GM19438 (cell line): Measurements from ENCODE around the gene USH2A.

Source experiments
- ATAC-seq: cut with Tn5 transposase; IDR thresholded peaks from one replicate; pipeline ENCODE4 v1.9.1; 2021; ENCODE audit warnings: low read depth; ENCODE audit not compliant: unreplicated experiment

The USH2A gene, protein sequence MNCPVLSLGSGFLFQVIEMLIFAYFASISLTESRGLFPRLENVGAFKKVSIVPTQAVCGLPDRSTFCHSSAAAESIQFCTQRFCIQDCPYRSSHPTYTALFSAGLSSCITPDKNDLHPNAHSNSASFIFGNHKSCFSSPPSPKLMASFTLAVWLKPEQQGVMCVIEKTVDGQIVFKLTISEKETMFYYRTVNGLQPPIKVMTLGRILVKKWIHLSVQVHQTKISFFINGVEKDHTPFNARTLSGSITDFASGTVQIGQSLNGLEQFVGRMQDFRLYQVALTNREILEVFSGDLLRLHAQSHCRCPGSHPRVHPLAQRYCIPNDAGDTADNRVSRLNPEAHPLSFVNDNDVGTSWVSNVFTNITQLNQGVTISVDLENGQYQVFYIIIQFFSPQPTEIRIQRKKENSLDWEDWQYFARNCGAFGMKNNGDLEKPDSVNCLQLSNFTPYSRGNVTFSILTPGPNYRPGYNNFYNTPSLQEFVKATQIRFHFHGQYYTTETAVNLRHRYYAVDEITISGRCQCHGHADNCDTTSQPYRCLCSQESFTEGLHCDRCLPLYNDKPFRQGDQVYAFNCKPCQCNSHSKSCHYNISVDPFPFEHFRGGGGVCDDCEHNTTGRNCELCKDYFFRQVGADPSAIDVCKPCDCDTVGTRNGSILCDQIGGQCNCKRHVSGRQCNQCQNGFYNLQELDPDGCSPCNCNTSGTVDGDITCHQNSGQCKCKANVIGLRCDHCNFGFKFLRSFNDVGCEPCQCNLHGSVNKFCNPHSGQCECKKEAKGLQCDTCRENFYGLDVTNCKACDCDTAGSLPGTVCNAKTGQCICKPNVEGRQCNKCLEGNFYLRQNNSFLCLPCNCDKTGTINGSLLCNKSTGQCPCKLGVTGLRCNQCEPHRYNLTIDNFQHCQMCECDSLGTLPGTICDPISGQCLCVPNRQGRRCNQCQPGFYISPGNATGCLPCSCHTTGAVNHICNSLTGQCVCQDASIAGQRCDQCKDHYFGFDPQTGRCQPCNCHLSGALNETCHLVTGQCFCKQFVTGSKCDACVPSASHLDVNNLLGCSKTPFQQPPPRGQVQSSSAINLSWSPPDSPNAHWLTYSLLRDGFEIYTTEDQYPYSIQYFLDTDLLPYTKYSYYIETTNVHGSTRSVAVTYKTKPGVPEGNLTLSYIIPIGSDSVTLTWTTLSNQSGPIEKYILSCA (N-terminal part only)

DNA sequence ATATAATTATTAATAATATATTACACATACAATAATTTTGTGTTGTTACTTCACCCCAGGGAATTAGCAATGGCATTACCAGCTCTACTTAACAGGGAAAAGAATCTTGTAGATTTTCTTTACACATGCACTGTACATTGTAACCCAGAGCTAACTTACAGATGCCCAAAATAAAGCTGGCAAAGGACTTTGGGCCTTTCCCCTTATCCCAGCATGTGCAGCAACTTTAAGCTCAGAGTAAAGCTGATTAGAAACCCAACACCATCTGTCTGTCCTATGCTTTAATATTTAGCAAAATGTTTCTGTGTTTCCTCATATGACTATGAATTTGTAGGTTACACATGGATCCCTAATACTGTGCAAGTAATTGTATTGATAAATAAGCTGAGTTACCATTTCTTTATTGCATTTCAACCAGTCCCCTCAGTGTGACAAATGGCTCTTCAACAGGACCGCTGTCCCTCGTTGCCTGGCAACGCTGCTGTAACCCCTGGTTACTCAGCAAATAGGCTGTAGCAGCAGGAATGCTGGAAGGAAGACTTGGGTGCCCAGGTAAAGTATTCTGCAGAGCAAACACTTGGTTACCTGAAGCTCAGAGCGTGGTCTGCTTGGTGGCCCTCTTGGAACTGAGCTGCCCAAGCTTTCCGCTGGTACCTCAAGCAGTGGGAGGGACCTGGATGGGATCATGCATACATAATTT lies at the start of gene USH2A:
USH2A (minus strand) TSS at position 628 of the 700 bp plus-strand sequence. CDS start 1,112 bp downstream, outside the sequence.
- no peak for ATAC-seq

DNA sequence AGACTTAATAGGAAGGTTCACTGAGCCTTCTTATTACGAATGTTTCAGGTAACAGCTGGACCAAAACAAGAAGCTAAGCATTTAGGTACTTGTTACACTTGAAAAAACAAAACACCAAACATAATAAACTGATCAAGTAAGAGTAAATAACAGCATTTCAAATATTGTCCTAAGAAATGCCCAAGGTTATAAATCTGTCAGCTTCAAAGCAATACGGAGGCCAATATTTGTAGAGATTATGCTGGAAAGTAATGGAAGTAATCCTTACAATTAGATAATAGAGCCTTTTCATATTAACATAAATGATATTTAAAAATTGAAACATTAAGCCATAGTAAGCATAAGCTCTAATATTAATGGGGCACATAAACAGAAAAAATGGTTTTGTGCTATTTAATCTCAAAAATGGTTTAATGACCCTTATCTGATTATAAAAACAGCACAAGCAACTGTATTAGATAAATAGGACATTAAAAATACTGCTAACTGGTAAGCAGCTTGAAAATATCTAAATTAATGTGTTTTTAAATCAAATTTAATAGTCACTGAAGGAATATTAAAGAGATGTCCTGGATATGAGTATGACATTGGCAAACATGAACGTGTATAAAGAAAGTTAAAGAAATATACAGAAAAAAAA lies 43.0 kb upstream of the USH2A start:
- ATAC-seq: no peak

- no peak for ATAC-seq
Measured at GRCh38 chr1:216464489-216464888, 41.2 kb upstream of the USH2A start.

GRCh38 chr1:216462066-216462775 lies 39.0 kb upstream of the USH2A start:
- no peak for ATAC-seq

DNA sequence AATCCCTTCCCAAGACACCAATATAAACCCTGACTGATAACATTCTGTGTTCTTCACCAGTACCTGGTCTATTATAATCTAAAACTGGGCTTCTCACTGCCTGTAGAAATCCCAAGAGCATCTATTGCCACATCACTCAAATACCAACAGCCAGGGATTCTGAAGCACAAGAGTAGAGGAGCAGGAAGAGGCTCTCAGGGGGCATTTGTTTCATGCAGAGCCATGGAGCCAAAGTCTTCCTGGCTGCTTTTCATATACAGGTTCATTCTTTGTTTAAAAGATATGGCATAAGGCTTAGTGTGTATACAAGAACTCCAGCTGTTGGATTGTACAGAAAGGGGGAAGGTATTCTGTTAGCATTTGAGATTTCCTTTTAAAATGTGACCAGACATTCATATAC lies 38.2 kb upstream of the USH2A start:
- no peak for ATAC-seq

DNA sequence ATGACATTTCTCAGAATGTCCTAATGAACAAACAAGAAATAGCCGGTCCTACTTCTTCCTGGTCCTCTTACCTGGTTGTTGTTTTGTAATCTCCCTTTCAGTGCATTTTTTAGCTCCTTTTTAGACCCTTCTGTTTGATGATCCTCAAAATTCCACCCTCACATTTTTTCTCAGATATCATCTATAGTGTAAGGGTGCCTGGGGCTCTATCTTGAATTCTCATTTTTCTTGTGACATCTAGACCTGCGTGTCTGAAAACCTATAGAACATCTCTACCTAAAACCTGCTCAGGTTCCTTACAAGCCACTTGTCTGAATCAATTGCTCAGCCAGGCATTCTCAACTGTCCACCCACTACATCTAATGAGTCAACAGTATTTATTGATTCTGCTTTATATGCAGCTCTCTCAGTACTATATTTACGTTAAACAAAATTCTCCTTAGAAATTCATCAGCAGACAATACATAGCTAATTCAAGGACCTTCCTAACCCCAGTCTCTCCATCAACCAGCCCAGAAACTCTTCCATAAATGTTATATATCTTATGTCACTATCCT lies 36.5 kb upstream of the USH2A start:
- ATAC-seq: no peak

DNA sequence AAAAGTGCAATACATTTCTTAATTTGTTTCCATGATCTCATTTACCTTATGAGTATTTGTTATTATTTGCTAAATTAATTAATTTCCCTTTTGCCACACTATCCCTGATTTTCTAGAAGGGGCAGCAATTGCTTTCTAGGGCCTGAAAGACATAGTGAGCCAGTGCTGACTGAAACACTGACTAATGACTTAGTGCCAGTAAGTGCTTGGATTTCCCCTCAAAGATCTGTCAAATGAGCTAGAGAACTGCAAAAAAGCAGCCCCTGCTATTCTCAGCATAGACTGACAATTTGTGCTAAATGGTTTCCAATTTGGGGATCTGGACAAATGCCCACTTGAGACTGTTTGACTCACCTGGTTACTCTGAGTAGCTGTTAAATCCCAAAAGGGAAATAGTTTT lies 35.6 kb upstream of the USH2A start:
- no peak for ATAC-seq

GRCh38 chr1:216457356-216457755 lies 34.1 kb upstream of the USH2A start:
- ATAC-seq: no peak

DNA sequence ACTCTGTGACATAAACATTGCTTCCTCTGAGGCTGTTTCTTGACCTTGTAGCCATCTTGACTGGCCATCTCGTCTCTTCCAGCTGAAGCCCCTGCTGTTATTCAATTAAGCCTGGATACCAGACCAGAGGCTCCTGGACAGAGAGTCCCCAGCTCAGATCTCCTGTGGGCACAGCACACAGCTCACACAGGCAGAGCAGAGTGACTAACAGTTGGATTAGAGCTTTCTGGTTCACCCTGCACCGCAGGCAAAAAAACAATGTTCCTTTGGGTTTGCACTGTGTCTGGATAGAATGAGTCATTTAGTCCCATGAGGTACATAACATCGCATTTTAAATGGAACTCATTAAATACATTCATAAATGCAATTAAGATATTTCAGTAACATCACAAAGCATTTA lies 33.4 kb upstream of the USH2A start:
- ATAC-seq: no peak

- ATAC-seq: no peak
Measured at GRCh38 chr1:216453777-216454176, 30.5 kb upstream of the USH2A start.

DNA sequence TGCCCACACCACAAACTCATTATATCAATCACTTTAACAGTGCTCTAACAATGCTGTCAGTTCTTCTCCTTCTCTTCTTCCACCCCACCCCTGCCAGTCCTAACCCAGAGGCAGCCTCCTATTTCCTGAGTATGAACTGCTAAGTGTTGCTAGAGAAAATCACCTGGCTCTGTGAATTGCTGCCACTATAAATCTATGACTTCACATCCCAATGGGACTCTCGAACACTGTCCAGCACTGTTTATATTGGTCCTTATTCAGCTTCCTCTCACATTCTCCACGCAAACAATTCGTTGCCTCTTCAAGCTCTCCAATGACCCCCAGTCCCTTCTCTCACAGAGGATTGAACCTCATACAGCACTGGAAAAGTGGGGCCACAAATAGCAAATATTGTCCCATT lies 27.0 kb upstream of the USH2A start:
- no peak for ATAC-seq

- no peak for ATAC-seq
Measured at GRCh38 chr1:216448011-216448510, 24.8 kb upstream of the USH2A start.

GRCh38 chr1:216437603-216438002 lies 14.4 kb upstream of the USH2A start:
- no peak for ATAC-seq

GRCh38 chr1:216434232-216434631 lies 11.0 kb upstream of the USH2A start:
- ATAC-seq: no peak

GRCh38 chr1:216433175-216433574 lies 9.9 kb upstream of the USH2A start:
- ATAC-seq: no peak

- ATAC-seq: no peak
Measured at GRCh38 chr1:216430744-216431143, 7.5 kb upstream of the USH2A start.

GRCh38 chr1:216425577-216425976 lies 2.3 kb upstream of the USH2A start:
- no peak for ATAC-seq

DNA sequence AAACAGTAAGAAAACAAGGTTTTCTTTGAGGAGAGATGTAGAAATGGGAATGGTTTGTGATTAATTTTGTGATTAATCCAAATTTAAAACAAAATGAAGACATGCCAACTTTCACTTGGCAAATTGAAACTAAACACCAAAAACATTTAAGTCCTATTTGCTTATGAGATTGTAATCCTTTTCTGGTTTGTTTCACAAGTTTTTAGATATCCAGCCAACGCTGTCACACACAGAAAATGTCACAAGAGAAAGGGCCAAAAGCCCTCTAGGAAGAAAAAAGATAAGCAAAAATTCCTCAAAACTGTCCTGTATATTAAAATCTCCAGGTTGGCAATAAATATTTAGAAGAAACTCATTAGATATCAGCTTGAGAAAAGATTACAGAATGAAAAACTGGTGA lies 2.5 kb downstream of the USH2A start:
- ATAC-seq: no peak

GRCh38 chr1:216420263-216420662 lies 3.0 kb downstream of the USH2A start:
- no peak for ATAC-seq
